HepG2 (cell line): ENCODE data around the gene BUD23. TPM values are rescaled to one million over a fixed set of nuclear protein-coding genes. Genes with fewer than 3 reads are reported as not detected.
A peak's percentile ranks its signal among the peaks of the same experiment; 100 is the strongest.

Experiments used
- ATAC-seq: fragments of 200-7000 bp; cut with Tn5 transposase; 3 replicates; pipeline ENCODE4 v1.9.1; 2020; ENCODE audit warnings: mild to moderate bottlenecking, moderate library complexity
- BruUV-seq: library from RNA; stranded (reverse); fragments of 400-500 nt; replicated peaks from 2 replicates; lab custom pipeline; 2021; lab: Mats Ljungman, UMichigan
- CTCF ChIA-PET: fragments of 300-600 bp; formaldehyde crosslinking; extraction: SDS; loops from one replicate; lab custom pipeline; 2021; ENCODE audit warnings: low total read pairs, inconsistent platforms, low intra/inter-chr PET ratio; lab: Yijun Ruan, JAX
- POLR2A ChIA-PET: fragments of 350-600 bp; sonication (Branson Sonifier 250); formaldehyde crosslinking; loops from one replicate; lab custom pipeline; 2020; ENCODE audit warnings: antibody characterized with exemption, inconsistent platforms; lab: Yijun Ruan, JAX
- DNase-seq: peaks from one replicate; pipeline ENCODE4 v3.0.0-alpha.2; 2015; ENCODE audit warnings: low spot score
- FAIRE-seq: peaks from 3 replicates; lab custom pipeline; 2011; peaks lifted over from hg19 to GRCh38; lab: Jason Lieb, UNC
- H2AFZ ChIP-seq: one replicate; pipeline ENCODE4 v1.6.1; 2011; ENCODE audit warnings: low read length, inconsistent platforms
- H3K27ac ChIP-seq: fragments of 300-600 bp; 3 replicates; pipeline ENCODE4 v1.8.0; 2011; ENCODE audit warnings: mixed run types, mild to moderate bottlenecking, mixed read lengths, low read length, inconsistent platforms; ENCODE audit not compliant: insufficient read depth; ENCODE audit errors: extremely low read length
- H3K27me3 ChIP-seq, 2 experiments: fragments of 200-600 bp in 1 of 2; 2 replicates in 1 of 2; 3 replicates in 1 of 2; pipeline versions ENCODE4 v1.6.0 to v1.8.0; 2011; ENCODE audit warnings: low read length in 2 of 2, mild to moderate bottlenecking in 2 of 2, moderate library complexity in 2 of 2, inconsistent platforms in 1 of 2; ENCODE audit not compliant: insufficient read depth in 2 of 2, control insufficient read depth in 1 of 2
- H3K36me3 ChIP-seq, 2 experiments: fragments of 200-600 bp in 1 of 2; replicated peaks in 1 of 2; 2 replicates in 1 of 2; 3 replicates in 1 of 2; pipeline versions ENCODE4 v1.5.1 to v1.8.0; 2011; ENCODE audit warnings: low read length in 2 of 2, inconsistent platforms in 1 of 2; ENCODE audit not compliant: insufficient read depth in 2 of 2, control insufficient read depth in 1 of 2
- H3K4me1 ChIP-seq: 2 replicates; pipeline ENCODE4 v1.5.1; 2012; ENCODE audit warnings: low read length, inconsistent platforms; ENCODE audit not compliant: insufficient read depth
- H3K4me2 ChIP-seq: 2 replicates; pipeline ENCODE4 v1.6.0; 2011; ENCODE audit warnings: low read depth, low read length, inconsistent platforms
- H3K4me3 ChIP-seq, 3 experiments: fragments of 200-600 bp in 1 of 3; sonication (generic), shearing (Covaris generic) in 1 of 3; replicated peaks in 1 of 3; 2 replicates each; pipeline ENCODE4 v1.5.1; 2011 to 2016; ENCODE audit warnings: low read length in 3 of 3, inconsistent platforms in 2 of 3, low read depth in 2 of 3, mild to moderate bottlenecking in 2 of 3, control low read depth in 1 of 3, mixed read lengths in 1 of 3; ENCODE audit not compliant: insufficient read depth in 1 of 3
- H3K79me2 ChIP-seq: one replicate; pipeline ENCODE4 v1.6.1; 2011; ENCODE audit warnings: low read length, inconsistent platforms; ENCODE audit not compliant: insufficient read depth
- H3K9ac ChIP-seq: 2 replicates; pipeline ENCODE4 v1.6.0; 2011; ENCODE audit warnings: mild to moderate bottlenecking, low read depth, low read length, inconsistent platforms; ENCODE audit not compliant: insufficient read depth
- H3K9me3 ChIP-seq: 2 replicates; pipeline ENCODE4 v1.5.1; 2012; ENCODE audit warnings: mild to moderate bottlenecking, low read length
- H4K20me1 ChIP-seq: 2 replicates; pipeline ENCODE4 v1.6.0; 2011; ENCODE audit warnings: inconsistent platforms, mild to moderate bottlenecking, low read length, moderate library complexity; ENCODE audit not compliant: insufficient read depth
- ATM ChIP-seq: fragments of 450-650 bp; IDR thresholded peaks from 2 replicates; pipeline ENCODE4 v1.7.1; 2017; ENCODE audit warnings: mild to moderate bottlenecking, borderline replicate concordance
- DRAP1 ChIP-seq: IDR thresholded peaks from 2 replicates; pipeline ENCODE4 v1.6.1; 2016; ENCODE audit warnings: missing genetic modification reagents, missing compliant biosample characterization
- NKX3-1 ChIP-seq: sonication (generic); formaldehyde crosslinking; IDR thresholded peaks from 2 replicates; pipeline ENCODE4 v1.5.0; 2020; ENCODE audit warnings: missing genetic modification reagents
- ZBTB42 ChIP-seq: sonication (generic); formaldehyde crosslinking; IDR thresholded peaks from 2 replicates; pipeline ENCODE4 v1.5.0; 2020; ENCODE audit warnings: mild to moderate bottlenecking, missing genetic modification reagents
- ZNF629 ChIP-seq: sonication (generic); formaldehyde crosslinking; conservative IDR thresholded peaks from 2 replicates; pipeline ENCODE4 v1.5.0; 2020; ENCODE audit warnings: missing genetic modification reagents
- WGBS: methylation state at CpG from one replicate; pipeline ENCODE4 v1.1.6; 2017; ENCODE audit warnings: low lambda C conversion rate; 5-methylcytosine and 5-hydroxymethylcytosine counted together
- in situ Hi-C: cut with HindIII; loops from 2 replicates; pipeline ENCODE4 v1.10.0; 2017; ENCODE audit warnings: low pct_unique_long_range_greater_than_20kb; ENCODE audit not compliant: extremely low pct_ligation_motif_present
- intact Hi-C: fragments of 100-400 bp; cut with micrococcal nuclease; formaldehyde crosslinking; loops from one replicate; pipeline ENCODE4 v1.10.0; 2022; ENCODE audit not compliant: unreplicated experiment
- polyA plus RNA-seq, 8 experiments: library from polyadenylated mRNA; depleted of rRNA in 3 of 8; stranded (reverse) in 7 of 8; unstranded in 1 of 8; fragments of >200 nt; fragmentation: Illumina TruSeq in 4 of 8; extraction: Trizol in 4 of 8; gene quantifications; 2 replicates each; pipeline versions ENCODE4 v1.2.1 to v1.2.3, GENCODE V29; 2011 to 2016; ENCODE audit warnings: low read depth in 4 of 8, missing spikeins in 1 of 8, mixed read lengths in 1 of 8; ENCODE audit not compliant: insufficient read depth in 1 of 8
- total RNA-seq, 5 experiments: library from RNA; depleted of rRNA; stranded (reverse); fragments of >200 nt; fragmentation: Illumina TruSeq; extraction: Trizol; gene quantifications; 2 replicates each; pipeline ENCODE4 v1.2.3, GENCODE V29; 2016; ENCODE audit warnings: low read depth in 1 of 5
- TF ChIP-seq, protein P1 (sequence below): sonication (generic); formaldehyde crosslinking; IDR thresholded peaks from 2 replicates; pipeline ENCODE4 v1.9.0; 2021; ENCODE audit warnings: missing genetic modification reagents, mild to moderate bottlenecking, borderline replicate concordance

BUD23 gene
- total and polyA plus RNA-seq, 2 of the 13 experiments (the other 11 are each of a cell fraction or from before 2014, with no cell fraction given), result 47.5 to 54.5 TPM

GRCh38 chr7:73633844-73634243 is 49.6 kb upstream of the BUD23 start:
- Histone ChIP-seq H4K20me1 (no peaks in the 10 kb centered on the region), H3K9me3 (no peaks in the 10 kb centered on the region), H3K27ac (no peak overlapping the region), H3K27me3 (no peaks in the 10 kb centered on the region), H3K4me1 (no peaks in the 10 kb centered on the region), H2AFZ (no peak overlapping the region), H3K79me2 (no peaks in the 10 kb centered on the region), H3K4me2 (no peak overlapping the region), H3K4me3 (no peak overlapping the region), H3K36me3 (no peaks in the 10 kb centered on the region), H3K9ac (no peak overlapping the region)
- DNase-seq (no peak), ATAC-seq (no peak), FAIRE-seq (no peak)
- intact Hi-C loops, result no loop called here
- CTCF ChIA-PET, result no interaction called here
- in situ Hi-C loops, result no loop called here
- TF ChIP-seq NKX3-1 (no peak), ZNF629 (peak; percentile 53), ZBTB42 (CRISPR knock-in tag) (no peak)
- TF ChIP-seq, protein P1, sequence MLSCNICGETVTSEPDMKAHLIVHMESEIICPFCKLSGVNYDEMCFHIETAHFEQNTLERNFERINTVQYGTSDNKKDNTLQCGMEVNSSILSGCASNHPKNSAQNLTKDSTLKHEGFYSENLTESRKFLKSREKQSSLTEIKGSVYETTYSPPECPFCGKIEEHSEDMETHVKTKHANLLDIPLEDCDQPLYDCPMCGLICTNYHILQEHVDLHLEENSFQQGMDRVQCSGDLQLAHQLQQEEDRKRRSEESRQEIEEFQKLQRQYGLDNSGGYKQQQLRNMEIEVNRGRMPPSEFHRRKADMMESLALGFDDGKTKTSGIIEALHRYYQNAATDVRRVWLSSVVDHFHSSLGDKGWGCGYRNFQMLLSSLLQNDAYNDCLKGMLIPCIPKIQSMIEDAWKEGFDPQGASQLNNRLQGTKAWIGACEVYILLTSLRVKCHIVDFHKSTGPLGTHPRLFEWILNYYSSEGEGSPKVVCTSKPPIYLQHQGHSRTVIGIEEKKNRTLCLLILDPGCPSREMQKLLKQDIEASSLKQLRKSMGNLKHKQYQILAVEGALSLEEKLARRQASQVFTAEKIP (CRISPR knock-in tag), result no peak
- no TSS peak for BruUV-seq
- WGBS, result 90% methylated on average over 8 of the region's 8 CpGs
- POLR2A ChIA-PET, result no interaction called here

DNA sequence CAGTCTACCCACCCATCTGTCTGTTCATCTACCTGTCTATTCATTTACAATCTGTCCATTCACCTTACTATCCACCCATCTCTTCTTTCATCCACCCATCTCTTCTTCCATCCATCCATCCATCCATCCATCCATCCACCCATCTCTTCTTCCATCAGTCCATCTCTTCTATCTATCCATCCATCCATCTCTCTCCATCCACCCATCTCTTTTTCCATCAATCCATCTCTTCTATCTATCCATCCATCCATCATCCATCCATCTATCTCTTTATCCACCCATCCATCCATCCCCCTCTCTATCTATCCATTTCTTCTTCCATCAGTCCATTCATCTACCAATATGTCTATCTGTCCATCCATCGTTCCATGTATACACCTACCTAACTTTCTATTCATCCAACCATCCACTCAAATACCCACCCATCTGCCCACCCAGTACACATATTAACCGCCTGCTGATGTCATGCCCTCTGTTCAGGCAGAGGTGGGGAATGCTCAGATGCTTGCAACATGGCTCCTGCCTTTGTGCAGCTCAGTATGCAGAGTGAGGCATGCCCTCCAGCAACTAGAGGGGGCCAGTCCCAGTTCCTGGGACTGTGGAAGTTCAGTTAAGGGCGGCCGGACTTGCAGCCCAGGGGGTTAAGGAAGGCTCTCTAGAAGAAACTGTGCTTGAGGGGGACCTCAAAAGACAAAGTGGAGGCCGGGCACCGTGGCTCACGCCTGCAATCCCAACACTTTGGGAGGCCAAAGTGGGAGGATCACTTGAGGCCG is 47.8 kb upstream of the BUD23 start:
- Histone ChIP-seq H3K4me1 (no peaks in the 10 kb centered on the region), H3K9ac (no peak overlapping the region), H3K36me3 (no peaks in the 10 kb centered on the region)
- intact Hi-C loops, result no loop called here
- CTCF ChIA-PET, result no interaction called here
- TF ChIP-seq DRAP1 (no peak), ATM (peak; percentile 30; the same call in 1 of the 2 replicates)
- TF ChIP-seq, all 625 proteins: peak for 1
- no peak overlapping the region for H3K4me2 ChIP-seq
- no peaks in the 10 kb centered on the region for H3K27me3 ChIP-seq
- H3K4me3 ChIP-seq, result no peak overlapping the region
- over 99% methylated on average over 8 of the region's 8 CpGs for WGBS
- H3K27ac ChIP-seq, result no peak overlapping the region
- BruUV-seq, result no TSS peak
- H4K20me1 ChIP-seq, result no peaks in the 10 kb centered on the region
- POLR2A ChIA-PET, result interaction anchor here (1.0 to 1.5 kb wide), 3 partner anchors 11 to 29 kb away, joined by 3 to 5 read pairs (median 4); partner anchors contain the start of gene MLXIPL
- H2AFZ ChIP-seq, result no peak overlapping the region
- no peaks in the 10 kb centered on the region for H3K79me2 ChIP-seq
- in situ Hi-C loops, result no loop called here
- FAIRE-seq (no peak), DNase-seq (no peak), ATAC-seq (no peak)
- no peaks in the 10 kb centered on the region for H3K9me3 ChIP-seq
